Peyer's patch (tissue), 4 donors: ENCODE measurements around the gene GPC3. TPM values are rescaled to one million over a fixed set of nuclear protein-coding genes. Genes with fewer than 3 reads are reported as not detected.

ENCODE experiments used
- DNase-seq, 3 donors: peaks; one replicate each; pipeline ENCODE4 v3.0.0-alpha.2; 2017 to 2019
- H3K27ac ChIP-seq, 4 donors: fragments of 200-600 bp; sonication (generic); one replicate each; pipeline ENCODE4 v1.5.1; 2016 to 2019
- H3K27me3 ChIP-seq, 2 donors: fragments of 200-600 bp; sonication (generic); one replicate each; pipeline ENCODE4 v1.5.1; 2019
- H3K36me3 ChIP-seq, 3 donors: fragments of 200-600 bp; sonication (generic); one replicate each; pipeline ENCODE4 v1.5.1; 2016 to 2019
- H3K4me1 ChIP-seq, 4 donors: fragments of 200-600 bp; sonication (generic); one replicate each; pipeline ENCODE4 v1.5.1; 2016 to 2019
- H3K4me3 ChIP-seq, 4 donors: fragments of 200-600 bp; sonication (generic); 1 replicate in 3 of 4; 2 replicates in 1 of 4; pipeline ENCODE4 v1.5.1; 2016 to 2019; ENCODE audit warnings: mild to moderate bottlenecking in 1 of 4
- H3K9me3 ChIP-seq, 4 donors: fragments of 200-600 bp; sonication (generic); one replicate each; pipeline ENCODE4 v1.5.1; 2016 to 2019; ENCODE audit warnings: mild to moderate bottlenecking in 1 of 4
- CTCF ChIP-seq, 6 experiments: fragments of 450-650 bp in 4 of 6; fragments of 200-600 bp in 2 of 6; sonication (generic) in 1 of 6; IDR thresholded peaks; one replicate each; pipeline ENCODE4 v1.5.1; 2017 to 2019; ENCODE audit warnings: antibody characterized with exemption in 6 of 6, mild to moderate bottlenecking in 3 of 6, moderate library complexity in 1 of 6
- POLR2A ChIP-seq, 2 donors: fragments of 450-650 bp; IDR thresholded peaks; one replicate each; pipeline ENCODE4 v1.5.1; 2017; ENCODE audit warnings: antibody characterized with exemption in 2 of 2, mild to moderate bottlenecking in 2 of 2, moderate library complexity in 2 of 2
- total RNA-seq, 4 donors: library from RNA; depleted of rRNA; stranded (reverse); fragments of >200 nt; gene quantifications; one replicate each; pipeline ENCODE4 v1.1.0, GENCODE V29; 2016

The GPC3 gene
- total RNA-seq, 4 donors from 2014 or later, result 1.1 to 7.2 (median 5.8) TPM

GRCh38 chrX:133611676-133612075 is 373.7 kb downstream of the GPC3 start:
- Histone ChIP-seq H3K4me3 (no peak overlapping the region), H3K9me3 (no peaks in the 10 kb centered on the region), H3K27ac (no peak overlapping the region), H3K4me1 (no peaks in the 10 kb centered on the region), H3K27me3 (no peaks in the 10 kb centered on the region), H3K36me3 (no peaks in the 10 kb centered on the region)
- TF ChIP-seq CTCF (IDR thresholded peaks at IDR 0.05) (no peak), POLR2A (IDR thresholded peaks at IDR 0.05) (no peak)
- no peak for DNase-seq

- TF ChIP-seq POLR2A (IDR thresholded peaks at IDR 0.05) (no peak), CTCF (IDR thresholded peaks at IDR 0.05) (no peak)
- H3K4me3 ChIP-seq, result no peak overlapping the region
- no peak for DNase-seq
These were observed 375.3 kb downstream of the GPC3 start for GRCh38 chrX:133610056-133610455.

DNA sequence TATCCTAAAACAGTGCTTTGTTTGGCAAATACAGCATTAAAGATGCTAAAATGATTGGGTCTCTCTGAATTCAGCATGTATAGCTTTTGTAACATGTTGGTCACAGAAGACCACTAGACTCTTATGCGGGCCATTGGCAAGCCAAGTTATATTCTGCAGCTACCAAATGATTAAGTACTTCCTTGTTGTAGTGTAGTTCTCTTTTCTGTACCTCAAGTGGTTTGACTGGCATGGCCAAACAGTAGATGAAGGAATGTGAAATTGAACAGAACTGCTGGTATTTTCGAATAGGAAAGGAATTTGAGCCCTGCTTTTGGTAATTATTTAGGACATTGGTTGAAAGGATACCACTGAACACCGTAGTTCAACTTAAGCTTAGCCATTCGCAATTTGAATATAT is 376.2 kb downstream of the GPC3 start:
- DNase-seq, result no peak
- no peaks in the 10 kb centered on the region for H3K4me1 ChIP-seq
- TF ChIP-seq CTCF (IDR thresholded peaks at IDR 0.05) (no peak), POLR2A (IDR thresholded peaks at IDR 0.05) (no peak)
- no peaks in the 10 kb centered on the region for H3K36me3 ChIP-seq
- no peak overlapping the region for H3K4me3 ChIP-seq
- H3K27ac ChIP-seq, result no peak overlapping the region
- H3K27me3 ChIP-seq, result no peaks in the 10 kb centered on the region
- no peaks in the 10 kb centered on the region for H3K9me3 ChIP-seq

More at GRCh38 chrX:133610056-133610455, 375.3 kb downstream of the GPC3 start:
- Histone ChIP-seq H3K9me3 (no peaks in the 10 kb centered on the region), H3K36me3 (no peaks in the 10 kb centered on the region), H3K27me3 (no peaks in the 10 kb centered on the region), H3K4me1 (no peaks in the 10 kb centered on the region), H3K27ac (no peak overlapping the region)

GRCh38 chrX:133608406-133608805 is 377.0 kb downstream of the GPC3 start:
- no peak overlapping the region for H3K4me3 ChIP-seq
- no peaks in the 10 kb centered on the region for H3K9me3 ChIP-seq
- H3K4me1 ChIP-seq, result no peaks in the 10 kb centered on the region
- no peak for DNase-seq
- TF ChIP-seq CTCF (IDR thresholded peaks at IDR 0.05) (no peak), POLR2A (IDR thresholded peaks at IDR 0.05) (no peak)
- no peak overlapping the region for H3K27ac ChIP-seq
- no peaks in the 10 kb centered on the region for H3K27me3 ChIP-seq
- no peaks in the 10 kb centered on the region for H3K36me3 ChIP-seq

DNA sequence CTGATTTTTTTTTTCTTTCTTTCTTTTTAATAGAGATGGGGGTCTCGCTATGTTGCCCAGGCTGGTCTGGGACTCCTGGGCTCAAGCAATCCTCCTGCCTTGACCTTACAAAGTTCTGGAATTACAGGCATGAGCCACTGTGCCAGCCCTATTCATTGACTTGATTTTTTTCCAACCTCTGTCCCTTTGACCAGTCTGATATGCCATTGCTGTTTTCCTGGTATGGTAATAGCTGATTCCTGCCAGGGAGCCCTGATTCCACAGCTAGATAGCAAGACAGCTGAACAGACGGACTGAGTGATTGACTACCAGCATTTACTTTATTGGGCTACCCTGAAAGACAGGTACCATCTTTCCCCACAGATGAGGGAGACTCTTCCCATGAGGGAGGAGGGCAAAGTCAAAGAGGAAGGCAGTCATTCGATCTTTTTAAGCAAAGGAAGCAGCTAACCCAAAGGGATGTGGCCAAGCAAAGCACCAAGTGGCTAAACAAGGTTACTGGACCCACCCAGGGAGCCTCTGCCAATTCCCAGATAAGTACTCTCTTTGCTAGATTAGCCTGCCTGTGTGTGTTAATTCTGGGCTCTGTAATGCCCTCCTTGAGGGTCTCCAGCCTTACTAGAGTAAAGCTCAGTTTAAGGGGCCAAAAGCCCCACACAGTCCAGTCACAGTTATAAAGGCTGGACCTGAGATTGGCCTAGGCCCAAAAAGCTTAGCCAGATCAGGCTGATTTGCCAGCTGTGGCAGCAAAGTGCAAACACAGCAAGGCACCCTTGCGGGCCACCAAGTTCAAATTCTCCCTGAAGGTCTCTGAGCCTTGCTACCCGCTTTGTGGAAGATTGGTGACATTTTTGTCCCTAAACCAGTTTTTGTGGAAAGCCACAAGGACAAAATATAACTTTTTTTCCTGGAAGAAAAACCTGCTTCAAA is 377.7 kb downstream of the GPC3 start:
- no peaks in the 10 kb centered on the region for H3K9me3 ChIP-seq
- no peak for DNase-seq

More for the DNA sequence above, 377.7 kb downstream of the GPC3 start:
- no peak overlapping the region for H3K27ac ChIP-seq
- TF ChIP-seq CTCF (IDR thresholded peaks at IDR 0.05) (no peak), POLR2A (IDR thresholded peaks at IDR 0.05) (no peak)
- H3K4me1 ChIP-seq, result no peaks in the 10 kb centered on the region
- H3K36me3 ChIP-seq, result no peaks in the 10 kb centered on the region
- no peaks in the 10 kb centered on the region for H3K27me3 ChIP-seq
- no peak overlapping the region for H3K4me3 ChIP-seq
